A673 (cell line): ENCODE measurements around the gene IGF1R.

ENCODE experiments used
- CTCF ChIP-seq: fragments of 300-800, 200-600 bp; sonication (generic); conservative IDR thresholded peaks from 2 replicates; pipeline ENCODE4 v1.5.1; 2017; ENCODE audit warnings: low read depth, mild to moderate bottlenecking, antibody characterized with exemption, low read length, moderate library complexity, mixed read lengths
- EZH2 ChIP-seq: fragments of 200-600 bp; sonication (generic); IDR thresholded peaks from 2 replicates; pipeline ENCODE4 v1.6.1; 2017; ENCODE audit warnings: borderline replicate concordance, low read depth, mild to moderate bottlenecking, mixed read lengths, antibody characterized with exemption, low read length; ENCODE audit not compliant: poor library complexity, severe bottlenecking

- TF ChIP-seq CTCF = no peak
- TF ChIP-seq EZH2 = no peak
Observed at GRCh38 chr15:98823012-98823458, 174.7 kb downstream of the IGF1R start.
